ENCODE data around the gene NPHP4.

Gene NPHP4

DNA sequence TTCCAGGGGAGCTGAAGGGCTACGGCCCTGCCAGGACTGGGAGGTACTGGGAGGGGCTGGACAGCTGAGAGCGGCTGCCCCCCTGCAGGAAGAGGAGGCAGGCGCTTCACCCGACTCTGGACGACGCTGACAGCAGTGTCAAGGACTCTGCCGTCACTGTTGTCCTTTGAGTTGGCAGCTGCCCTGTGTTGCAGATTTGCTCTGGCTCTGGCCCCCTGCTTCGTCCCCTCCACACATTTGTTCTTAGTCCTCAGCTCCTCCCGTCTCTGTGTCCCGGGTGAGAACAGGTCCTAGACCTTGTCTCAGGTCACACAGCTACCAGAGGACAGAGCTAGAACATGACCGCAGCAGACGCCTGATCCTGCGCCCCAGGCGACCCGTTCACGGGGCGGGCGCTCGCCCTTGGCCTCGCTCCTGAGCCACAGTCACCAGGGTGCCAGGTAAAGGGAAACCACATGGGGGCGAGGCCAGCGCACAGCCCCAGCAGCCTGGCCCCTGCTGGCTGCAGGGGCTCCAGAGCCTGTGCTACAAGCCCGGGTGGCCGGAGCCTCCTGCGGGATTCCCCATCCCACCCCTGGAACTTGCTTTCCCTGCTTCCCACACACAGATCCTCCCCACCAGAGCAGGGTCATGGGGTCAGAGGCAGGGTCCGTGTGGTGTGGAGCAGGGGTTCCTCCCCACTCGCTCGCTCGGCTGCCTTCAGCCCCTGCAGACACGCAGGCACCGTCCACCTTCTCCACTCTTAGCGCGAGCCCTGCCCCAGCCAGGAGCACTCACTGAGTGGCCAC, 10.7 kb upstream of the NPHP4 start:
- FAIRE-seq = no peak

DNA sequence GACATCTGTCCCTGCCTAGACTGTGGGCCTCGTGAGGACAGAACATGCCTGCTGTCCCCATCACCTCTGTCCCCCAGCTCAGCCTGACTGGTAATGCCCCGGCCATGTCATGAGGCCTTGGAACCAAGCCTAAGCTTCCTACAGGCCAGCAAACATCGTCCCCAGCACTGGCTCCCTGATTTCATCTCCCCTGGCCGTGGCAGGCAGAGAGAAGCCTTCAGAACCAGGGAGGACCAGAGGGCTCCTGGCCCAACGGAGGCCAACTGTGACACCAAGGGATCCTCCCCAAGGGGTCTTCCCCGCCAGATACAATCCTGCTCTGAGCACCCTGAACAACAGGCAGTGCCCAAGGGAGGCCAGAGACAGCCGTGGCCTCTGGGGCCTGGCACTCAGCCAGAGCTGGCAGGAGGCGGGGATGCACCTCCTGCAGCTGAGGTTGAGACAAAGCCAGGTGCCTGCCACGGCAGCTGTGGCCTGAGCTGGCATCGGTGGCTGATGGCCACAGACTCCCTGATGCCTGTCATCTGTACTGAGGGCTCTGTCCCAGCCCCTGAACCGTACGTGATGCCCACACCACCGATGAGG, 9.9 kb upstream of the NPHP4 start:
- no peak for FAIRE-seq

DNA sequence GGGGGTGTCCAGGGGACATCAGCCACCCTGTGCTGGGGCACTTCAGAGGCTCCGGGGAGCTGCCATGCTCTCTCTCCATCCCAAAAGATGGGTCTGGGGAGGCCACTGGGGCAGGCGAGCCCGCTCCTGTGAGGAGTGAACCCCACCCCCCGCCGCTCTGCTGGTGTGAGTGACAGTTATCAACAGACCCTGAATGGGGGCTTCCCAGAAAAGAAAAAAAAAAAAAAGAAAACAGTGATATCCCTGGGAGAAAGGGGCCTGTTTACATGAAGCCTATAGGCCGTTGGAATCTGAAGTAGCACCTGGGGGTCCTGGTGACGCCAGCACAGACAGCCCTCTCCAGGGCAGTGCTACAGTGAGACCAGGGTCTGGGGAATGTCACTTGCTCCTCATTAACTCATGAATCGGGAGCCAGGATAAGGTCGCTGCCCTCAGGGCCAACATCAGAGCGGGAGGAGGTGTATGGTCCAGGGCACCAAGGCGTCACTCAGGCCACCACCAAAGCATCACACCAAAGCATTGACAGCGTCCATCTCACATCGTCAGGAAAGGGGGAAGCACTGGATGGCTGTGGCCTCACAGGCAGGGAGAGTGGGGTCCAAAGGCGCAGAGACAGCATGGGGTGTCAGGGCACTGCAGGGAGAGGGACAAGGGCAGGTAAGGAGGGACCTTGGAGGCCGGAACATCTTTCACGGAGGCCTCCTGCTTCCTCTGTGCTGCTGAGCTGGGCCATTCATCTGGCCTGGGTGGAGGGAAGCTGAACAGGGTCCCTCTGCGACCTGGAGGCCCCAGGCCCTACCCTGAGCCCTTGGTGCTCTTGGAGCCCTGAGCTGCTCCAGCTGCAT, 8.4 kb upstream of the NPHP4 start:
- no peak for FAIRE-seq

DNA sequence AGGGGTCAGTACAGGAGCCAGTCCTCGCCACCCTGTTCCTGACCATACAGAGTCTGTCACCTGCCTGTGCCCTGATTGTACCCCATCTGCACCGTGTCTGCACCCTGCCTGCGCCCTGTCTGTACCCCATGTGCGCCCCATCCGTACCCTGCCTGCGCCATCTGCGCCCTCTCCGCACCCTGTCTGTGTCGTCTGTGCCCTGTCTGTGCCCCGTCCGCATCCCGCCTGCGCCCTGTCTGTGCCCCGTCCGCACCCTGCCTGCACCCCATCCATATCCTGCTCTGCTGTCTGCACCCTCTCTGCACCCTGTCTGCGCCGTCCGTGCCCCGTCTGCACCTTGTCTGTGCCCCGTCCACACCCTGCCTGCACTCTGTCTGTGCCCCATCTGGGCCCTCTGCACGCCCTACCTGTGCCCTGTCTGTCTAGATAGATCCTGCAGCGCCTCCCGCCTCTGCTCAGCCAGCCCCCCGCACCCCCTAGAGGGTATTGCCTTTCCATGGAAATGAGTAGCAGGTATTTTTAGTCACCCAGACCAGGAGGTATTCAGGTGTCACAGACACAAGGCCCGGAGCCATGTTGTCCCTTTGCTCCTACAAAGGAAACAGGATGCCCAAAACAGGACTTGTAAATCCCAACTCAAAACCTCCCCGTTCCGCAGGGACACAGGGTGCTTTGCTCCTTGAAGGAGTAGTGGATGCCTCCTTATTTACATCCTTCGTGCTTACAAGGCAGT, 7.7 kb upstream of the NPHP4 start:
- no peak for FAIRE-seq

DNA sequence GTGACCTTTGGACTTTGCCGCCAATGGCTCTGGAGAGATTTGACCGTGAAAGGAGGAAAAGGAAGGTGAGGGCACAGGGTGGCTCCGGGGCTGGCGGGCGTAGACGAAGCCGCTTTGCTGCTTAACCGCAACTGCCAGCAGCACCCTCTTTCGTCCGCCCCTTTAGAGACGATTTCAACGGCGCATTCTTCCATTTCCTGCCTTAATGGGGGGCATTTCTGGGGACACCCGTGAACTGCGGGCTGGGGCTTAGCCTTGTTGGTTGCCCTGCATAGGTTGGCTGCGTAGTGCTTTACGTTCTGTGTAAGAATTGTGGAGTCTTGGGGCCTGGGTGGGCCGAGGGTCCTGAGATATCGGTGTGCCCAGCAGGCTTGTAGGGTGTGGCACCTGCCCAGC, 6.7 kb upstream of the NPHP4 start:
- FAIRE-seq = no peak

DNA sequence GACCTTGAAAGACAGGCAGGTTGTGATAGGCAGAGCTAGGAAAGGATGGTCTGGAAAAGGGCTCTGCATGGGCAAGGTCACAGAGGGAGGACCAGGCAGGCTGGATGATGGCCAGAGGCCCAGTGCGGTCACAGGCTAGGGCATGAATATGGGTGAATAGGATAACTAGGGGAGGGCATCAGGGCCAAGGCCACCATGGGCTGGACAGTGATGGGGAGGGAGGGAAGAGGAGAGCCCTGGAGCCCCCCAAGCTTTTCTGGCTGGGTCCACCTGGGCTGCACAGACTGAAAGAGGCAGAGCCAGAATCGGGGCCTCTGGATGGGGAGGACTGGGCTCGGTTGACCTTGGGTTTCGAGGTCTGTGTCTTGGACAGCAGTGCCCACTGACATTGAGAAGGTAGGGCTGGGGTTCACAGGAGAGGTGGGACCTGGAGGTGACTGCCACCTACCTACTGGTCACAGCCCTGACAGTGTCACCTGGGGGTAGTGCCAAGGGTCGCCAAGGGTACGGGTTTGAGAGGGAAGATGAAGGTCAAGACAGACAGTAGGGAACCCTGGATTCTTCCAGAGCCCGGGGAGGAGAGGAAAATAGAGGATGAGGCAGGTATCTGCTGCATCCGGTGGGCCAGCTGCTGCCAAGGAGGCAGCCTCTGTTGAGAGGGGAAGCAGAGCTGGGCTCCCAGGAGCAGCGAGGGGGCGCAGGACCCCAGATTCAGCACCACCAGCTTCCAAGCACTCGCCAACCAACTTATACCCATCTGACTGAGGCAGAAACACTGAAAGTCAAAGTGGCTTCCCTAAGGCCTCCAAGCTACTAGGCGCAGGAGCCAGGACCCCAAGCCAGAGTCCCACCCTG, 6.1 kb upstream of the NPHP4 start:
- FAIRE-seq = no peak

DNA sequence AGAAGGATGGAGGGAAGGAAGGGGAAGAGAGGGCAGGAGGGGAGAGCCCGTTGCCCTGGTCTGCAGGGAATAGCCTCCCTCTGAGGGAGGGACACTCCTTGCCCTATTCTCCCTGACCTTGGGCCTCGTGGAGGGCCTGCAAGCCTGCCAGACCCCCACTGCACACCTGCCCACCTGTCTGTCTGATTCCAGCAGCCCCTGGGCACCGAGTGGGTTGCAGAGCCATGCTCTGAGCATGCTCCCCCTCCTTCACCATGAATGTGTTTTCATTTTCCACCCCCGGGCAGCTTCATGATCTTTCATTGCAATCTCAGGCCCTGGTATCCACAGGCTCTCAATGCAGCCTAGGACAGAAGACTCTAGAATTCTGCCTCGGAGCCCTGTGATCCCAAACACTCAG, 5.1 kb upstream of the NPHP4 start:
- FAIRE-seq = no peak

DNA sequence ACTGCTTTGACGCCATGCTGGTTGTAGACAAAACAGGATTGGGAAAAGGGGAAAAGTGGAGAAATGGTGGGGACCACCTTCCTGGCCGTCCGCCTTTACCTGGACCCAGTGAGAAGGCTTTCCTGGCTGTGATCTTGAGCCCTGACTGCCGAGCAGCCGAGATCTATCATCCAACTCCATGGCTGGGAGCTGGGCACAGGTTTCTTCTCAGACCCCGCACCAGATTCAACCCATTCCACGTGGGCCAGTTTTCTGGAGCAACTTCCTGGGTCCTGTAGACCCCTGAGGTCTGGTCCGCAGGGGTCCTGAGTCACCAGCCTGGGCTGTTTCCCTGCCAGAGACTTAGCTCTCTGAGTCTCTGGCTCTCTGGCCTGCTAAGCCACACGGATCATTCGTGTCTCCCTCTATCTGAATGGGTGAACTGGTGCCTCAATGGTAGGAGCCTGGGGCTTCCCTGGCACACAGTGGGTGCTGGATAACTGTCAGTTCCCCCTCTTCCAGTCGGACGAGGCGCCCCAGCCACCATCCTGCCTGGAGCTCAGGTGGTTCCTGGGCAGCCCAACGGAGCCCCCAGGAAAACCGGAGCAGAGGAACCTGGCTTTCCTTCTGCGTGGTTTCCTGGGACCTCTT, 4.5 kb upstream of the NPHP4 start:
- FAIRE-seq = no peak

DNA sequence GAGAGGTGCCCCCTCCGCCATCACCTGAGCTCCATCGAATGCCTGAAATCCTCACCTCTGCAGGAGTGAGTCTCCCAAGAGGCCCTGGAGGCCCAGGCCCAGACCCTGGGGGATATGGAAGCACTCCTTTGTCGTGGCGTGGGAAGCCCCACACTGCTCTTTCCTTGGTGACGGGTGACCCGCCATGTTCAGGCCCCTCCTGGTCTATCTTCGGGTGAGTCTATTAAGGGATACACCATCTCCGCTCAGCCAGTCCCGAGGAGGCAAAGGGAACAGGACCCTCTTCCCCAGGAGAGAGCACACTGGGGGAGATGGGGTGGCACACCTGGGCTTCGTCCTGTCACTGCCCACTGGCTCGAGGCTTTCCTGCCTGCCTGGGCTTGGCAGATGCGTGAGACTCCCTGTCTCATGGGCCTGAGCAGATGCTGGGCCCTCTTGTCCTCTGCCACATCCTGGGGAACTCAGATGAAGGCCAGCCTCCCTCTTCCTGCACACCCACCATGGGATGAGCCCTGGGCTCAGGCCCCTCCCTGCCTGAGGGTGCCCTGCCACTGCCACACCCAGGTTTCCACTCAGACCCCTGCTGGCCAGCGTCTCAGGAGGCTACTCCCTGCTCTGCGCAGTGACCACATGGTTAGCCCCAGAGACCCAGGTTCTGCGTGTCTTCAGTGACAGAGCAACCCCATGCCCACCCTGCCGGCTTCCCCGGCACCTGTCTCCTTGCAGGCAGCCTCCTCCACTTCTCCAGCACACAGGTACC, 3.8 kb upstream of the NPHP4 start:
- FAIRE-seq = no peak

DNA sequence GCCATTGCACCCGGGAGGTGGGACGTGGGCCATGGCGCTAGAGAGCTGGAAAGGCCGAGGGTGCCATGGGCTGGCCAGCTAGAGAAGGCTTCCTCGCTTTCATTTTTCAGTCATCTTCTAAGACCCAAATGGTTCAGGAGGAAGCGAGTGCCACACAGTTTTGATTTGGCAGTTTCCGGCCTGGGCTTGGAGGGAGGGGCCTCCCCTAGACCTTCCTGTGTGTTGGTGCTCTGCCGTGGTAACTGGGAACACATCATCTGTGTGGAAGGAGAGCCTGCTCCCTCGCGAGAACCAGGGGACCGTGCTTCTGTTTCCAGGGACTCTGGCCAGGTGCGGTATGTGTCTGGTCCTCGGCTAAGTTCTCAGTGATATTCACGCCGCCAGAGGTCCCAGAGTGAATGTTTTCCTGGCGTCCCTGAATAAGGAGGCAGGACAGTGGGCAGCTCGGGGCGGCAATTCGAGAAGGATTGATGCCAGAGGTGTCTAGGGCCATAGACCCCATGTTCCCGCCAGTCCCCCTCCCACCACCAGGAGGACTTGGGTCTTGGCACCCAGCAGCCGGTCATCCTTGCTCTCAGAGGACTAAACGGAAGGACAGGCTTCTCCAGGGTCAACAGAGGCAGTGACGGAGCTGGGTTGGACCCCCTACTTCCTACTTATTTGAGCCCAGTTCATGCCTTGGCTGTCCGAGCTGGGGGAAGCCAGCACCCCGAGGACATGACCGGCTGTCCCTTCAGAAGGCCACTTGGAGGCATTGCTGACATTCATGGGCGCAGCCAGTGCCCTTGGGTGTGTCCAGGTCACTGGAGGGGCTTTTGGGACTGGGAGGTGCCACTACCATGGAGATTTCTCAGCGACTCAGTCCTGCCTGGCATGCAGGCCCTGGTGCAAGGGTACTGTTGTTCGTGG, 2.7 kb upstream of the NPHP4 start:
- FAIRE-seq = no peak

DNA sequence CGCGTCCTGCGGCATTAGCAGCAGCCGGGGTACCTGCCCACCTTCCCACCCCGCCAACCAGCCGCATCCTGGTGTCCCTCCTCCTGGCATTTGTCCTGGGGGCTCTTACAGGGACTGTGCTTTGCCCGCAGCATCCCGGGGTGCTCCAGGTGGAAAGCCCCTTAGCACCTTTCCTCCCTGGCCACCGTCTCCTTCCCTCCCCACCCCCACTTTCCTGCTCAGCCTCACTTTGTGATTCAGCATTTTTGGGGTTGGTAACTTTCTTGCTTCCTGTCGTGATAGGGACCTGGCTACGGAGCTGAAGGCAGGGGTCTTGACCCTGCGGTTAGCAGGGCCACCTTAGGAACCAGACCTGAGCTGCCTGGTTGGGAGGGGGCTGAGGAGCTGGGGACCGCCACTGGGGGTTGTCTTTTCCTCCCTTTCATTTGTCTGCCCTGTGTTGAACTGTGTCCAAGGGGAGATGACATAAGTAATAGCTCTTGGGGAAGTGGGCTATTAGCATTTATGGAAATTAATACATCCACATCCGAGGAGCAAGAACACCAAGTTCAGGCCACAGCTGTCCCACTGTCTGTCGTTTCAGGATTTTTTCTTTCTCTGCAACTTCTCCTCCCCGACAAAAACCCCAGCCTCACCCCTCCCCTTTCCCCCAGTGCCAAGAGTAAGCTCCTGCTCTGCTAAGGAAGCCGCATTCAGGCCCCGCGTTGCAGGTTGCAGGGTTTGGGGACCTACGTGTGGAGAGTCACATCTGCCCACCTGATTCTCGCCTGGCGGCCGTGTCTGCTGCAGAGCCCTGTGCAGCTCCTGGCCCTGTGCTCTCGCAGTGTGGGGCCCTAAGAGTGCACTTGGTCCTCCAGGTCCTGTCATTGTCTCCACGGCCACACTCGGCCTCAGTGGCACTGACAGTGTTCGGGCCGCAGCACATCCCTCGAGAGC, 1.6 kb upstream of the NPHP4 start:
- FAIRE-seq = no peak

DNA sequence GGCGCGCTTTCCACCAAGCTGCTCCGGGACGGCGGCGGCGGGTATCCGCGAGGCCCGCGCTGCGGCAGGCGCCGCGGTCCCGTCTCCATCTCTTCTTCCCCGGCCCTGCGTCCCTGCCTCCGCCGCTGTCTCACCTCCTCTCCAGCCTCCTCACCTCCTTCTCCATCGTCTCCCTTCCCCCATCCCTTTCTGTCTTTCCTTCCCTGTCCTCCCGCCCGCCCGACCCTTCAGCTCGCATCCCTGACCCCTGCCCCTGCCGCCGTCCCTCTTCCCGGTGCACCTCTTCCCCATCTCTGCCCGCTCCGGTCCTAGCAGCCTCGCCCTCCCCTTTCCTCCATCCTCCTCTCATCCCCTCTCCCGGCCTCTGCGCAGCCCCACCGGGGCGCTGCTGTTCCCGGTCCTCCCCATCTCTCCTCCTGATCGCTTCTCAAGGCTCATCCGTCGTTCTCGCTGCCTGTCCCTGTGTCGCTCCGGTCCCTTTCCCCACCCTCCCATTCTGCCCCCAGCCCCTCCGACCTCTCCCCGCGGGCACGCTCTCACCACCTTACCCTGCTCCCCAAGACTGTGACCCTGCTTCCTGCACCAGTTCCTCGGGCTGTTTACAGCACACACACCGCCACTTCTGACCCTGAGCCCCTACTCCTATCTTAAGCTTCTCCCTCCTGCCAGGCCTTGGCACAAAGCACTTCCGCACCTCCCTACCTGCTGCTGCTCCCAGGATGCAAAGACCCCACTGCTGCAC, 760 bp upstream of the NPHP4 start:
- no peak for FAIRE-seq

DNA sequence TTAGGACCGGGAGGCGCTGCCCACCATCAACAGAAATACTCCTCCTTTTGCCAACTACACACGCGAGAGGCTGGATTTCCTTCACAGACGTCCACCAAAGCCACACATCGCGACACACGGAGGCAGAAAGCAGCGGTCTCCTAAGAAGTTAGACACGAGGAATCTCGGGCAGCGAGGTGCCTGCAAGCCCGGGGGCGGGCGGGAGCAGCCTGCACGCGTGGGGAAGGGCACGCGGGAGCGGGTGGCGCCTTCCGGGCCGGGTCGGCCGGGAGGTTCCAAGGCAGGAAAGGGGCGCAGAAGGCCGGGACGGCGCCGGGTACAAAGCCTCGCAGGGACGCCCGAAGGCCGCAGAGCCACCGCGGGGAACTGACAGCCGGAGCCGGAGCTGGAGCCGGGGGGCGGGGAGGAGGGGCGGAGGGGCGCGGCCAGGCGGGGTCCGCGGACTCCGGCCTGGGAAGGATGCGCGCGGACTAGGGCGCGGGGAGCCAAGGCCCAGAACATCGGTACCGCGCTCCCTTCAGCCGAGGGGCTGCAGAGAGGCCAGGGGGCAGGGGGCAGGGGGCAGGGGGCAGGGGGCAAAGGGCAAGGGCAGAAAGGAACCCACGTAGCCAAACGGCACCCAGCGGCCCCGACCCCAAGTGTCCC, 722 bp downstream of the NPHP4 start:
- FAIRE-seq = no peak

DNA sequence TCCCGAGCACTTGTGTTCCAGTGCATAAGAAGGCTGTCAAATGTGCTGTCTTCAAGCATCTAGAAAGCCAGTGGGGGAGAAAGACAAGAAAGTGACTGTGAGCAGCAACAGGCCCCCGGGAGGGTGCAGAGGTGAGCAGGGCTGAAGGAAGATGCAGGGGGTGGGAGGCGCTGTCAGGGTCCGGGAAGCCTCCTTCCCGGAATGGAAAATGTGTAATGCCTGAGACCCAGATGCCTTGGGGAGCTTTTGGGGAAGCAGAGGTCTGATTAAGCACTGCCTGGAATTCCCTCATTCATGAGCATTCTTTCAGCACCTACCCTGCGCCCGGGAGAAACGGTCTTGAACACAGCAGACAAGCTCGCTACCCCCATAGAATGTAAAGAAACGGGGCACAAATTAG, 1.3 kb downstream of the NPHP4 start:
- FAIRE-seq = no peak

DNA sequence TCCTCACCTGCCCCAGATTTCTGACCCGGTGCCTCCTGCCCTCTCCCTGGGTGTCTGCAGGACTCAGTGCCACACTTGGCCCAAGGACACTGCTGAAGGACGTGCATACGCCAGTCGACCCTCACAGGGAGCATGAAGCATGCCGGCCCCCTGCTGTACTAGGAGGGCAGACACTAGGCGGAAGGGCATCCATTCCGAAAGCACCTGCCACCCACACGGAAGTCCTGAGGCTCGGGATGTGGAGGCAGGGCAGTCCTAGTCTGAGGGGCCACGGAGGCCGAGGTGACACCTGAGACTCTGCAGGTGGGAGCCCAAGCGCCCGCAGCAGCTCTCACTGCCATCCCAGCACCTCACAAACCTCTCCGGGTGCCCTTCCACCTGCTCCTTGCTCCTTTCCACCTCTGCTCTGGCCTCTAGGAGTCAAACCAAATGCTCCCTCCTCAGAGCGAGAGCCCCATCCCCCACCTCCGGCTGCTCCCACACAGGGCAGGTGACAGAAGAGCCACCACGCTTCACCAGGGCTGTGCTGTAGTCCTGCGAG, 2.4 kb downstream of the NPHP4 start:
- no peak for FAIRE-seq

DNA sequence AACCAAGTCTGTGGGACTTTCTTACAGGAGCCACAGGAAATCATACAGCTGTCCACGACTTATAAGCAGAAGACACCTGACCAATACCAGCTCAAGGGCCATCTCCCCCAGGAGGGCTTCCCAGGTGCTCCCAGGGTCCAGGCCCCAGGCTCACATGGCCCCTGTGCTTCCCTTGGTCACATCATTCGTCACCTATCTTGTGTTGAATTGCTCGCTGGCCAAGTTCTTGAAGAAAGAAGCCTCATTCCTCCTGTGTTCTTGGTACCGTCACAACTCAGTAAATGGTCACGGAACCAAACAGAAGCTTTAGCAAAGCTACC, 3.0 kb downstream of the NPHP4 start:
- FAIRE-seq = no peak

DNA sequence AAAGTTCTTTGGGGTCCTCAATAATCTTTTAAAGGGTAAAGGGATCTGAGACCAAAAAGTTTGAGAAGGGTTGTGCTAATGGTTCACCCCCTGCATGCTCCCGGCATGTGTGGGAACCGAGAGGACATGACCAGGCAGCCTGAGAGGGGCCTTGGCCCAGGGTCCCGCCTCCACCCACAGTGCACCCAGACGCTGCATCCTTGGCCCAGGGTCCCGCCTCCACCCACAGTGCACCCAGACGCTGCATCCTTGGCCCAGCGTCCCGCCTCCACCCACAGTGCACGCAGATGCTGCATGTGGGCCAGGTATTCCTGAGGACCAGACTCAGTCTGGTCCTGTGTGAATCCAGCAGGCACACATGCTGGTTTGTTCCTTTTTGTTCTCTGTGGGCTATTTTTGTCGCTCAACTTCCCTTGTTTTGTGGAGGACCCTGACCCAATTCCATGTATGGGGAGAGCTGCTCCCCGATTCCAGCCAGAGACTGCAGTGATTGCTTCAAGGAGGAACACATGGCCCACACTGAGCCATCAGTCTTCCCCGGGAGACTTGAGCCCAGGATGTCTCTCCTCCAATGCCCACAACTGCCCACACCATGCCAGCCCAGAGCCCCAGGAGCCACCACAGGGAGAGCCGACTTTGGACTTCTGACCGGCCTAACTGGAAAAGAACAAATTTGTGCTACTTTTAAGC, 3.5 kb downstream of the NPHP4 start:
- FAIRE-seq = no peak

All from G401.6 (cell line).